GM23338 (cell line): ENCODE results near the gene HYAL2. TPM values are rescaled to one million over a fixed set of nuclear protein-coding genes. Genes with fewer than 3 reads are reported as not detected.

ENCODE experiments used
- ATAC-seq: fragments of 200-7000 bp; cut with Tn5 transposase; 3 replicates; pipeline ENCODE4 v1.9.1; 2020
- DNase-seq: peaks from one replicate; pipeline ENCODE4 v3.0.0-alpha.2; 2015; ENCODE audit warnings: low spot score
- H2AFZ ChIP-seq: fragments of 200-600 bp; sonication (generic); 2 replicates; pipeline ENCODE4 v1.8.0; 2016; ENCODE audit warnings: antibody characterized with exemption, mild to moderate bottlenecking, moderate library complexity
- H3F3A ChIP-seq: fragments of 200-600 bp; sonication (generic); replicated peaks from 2 replicates; pipeline ENCODE4 v1.8.0; 2017; ENCODE audit warnings: antibody characterized with exemption, mixed run types, low read depth
- H3K27ac ChIP-seq: fragments of 200-600 bp; sonication (generic); 2 replicates; pipeline ENCODE4 v1.6.1; 2016; ENCODE audit warnings: low read depth
- H3K27me3 ChIP-seq: fragments of 200-600 bp; sonication (generic); 2 replicates; pipeline ENCODE4 v1.8.0; 2016; ENCODE audit warnings: mild to moderate bottlenecking, mixed run types, moderate library complexity; ENCODE audit not compliant: insufficient read depth
- H3K36me3 ChIP-seq: fragments of 200-600 bp; sonication (generic); 2 replicates; pipeline ENCODE4 v1.8.0; 2016; ENCODE audit warnings: mild to moderate bottlenecking; ENCODE audit not compliant: insufficient read depth
- H3K4me1 ChIP-seq: fragments of 200-600 bp; sonication (generic); 2 replicates; pipeline ENCODE4 v1.8.0; 2016; ENCODE audit warnings: mild to moderate bottlenecking, moderate library complexity; ENCODE audit not compliant: insufficient read depth
- H3K4me2 ChIP-seq: fragments of 200-600 bp; sonication (generic); 2 replicates; pipeline ENCODE4 v1.7.1; 2017; ENCODE audit warnings: mixed run types
- H3K4me3 ChIP-seq: fragments of 200-600 bp; sonication (generic); 2 replicates; pipeline ENCODE4 v1.6.1; 2016; ENCODE audit warnings: mixed run types
- H3K79me2 ChIP-seq: fragments of 200-600 bp; sonication (generic); replicated peaks from 2 replicates; pipeline ENCODE4 v1.8.0; 2017; ENCODE audit warnings: mild to moderate bottlenecking; ENCODE audit not compliant: insufficient read depth
- H3K9me2 ChIP-seq: fragments of 200-600 bp; sonication (generic); 2 replicates; pipeline ENCODE4 v1.8.0; 2017; ENCODE audit not compliant: insufficient read depth
- H4K20me1 ChIP-seq: fragments of 200-600 bp; sonication (generic); replicated peaks from 2 replicates; pipeline ENCODE4 v1.8.0; 2017; ENCODE audit warnings: mild to moderate bottlenecking; ENCODE audit not compliant: insufficient read depth
- H3K27ac Mint-ChIP-seq: 2 replicates; pipeline ENCODE4 v1.8.0; 2020; ENCODE audit warnings: inconsistent platforms, mild to moderate bottlenecking, moderate library complexity, mixed read lengths
- H3K27me3 Mint-ChIP-seq: 3 replicates; pipeline ENCODE4 v1.8.0; 2022; ENCODE audit warnings: low read depth, mild to moderate bottlenecking, moderate library complexity, mixed read lengths, inconsistent platforms; ENCODE audit not compliant: insufficient read depth, poor library complexity
- H3K36me3 Mint-ChIP-seq: 3 replicates; pipeline ENCODE4 v1.8.0; 2021; ENCODE audit warnings: low read depth, mild to moderate bottlenecking, inconsistent platforms, moderate library complexity, mixed read lengths
- H3K4me1 Mint-ChIP-seq: 3 replicates; pipeline ENCODE4 v1.8.0; 2020; ENCODE audit warnings: mild to moderate bottlenecking, inconsistent platforms, mixed read lengths
- H3K4me3 Mint-ChIP-seq: 3 replicates; pipeline ENCODE4 v1.8.0; 2021; ENCODE audit warnings: moderate library complexity, mild to moderate bottlenecking, inconsistent platforms, mixed read lengths
- H3K9me3 Mint-ChIP-seq: 3 replicates; pipeline ENCODE4 v1.8.0; 2020; ENCODE audit warnings: moderate library complexity, mild to moderate bottlenecking, inconsistent platforms, mixed read lengths
- EZH2 ChIP-seq: fragments of 200-600 bp; sonication (generic); IDR thresholded peaks from one replicate; pipeline ENCODE4 v1.8.0; 2017; ENCODE audit warnings: antibody characterized with exemption, mild to moderate bottlenecking, low read depth; ENCODE audit not compliant: unreplicated experiment
- EZH2phosphoT487 ChIP-seq: fragments of 200-600 bp; sonication (generic); IDR thresholded peaks from one replicate; pipeline ENCODE4 v1.8.1; 2018; ENCODE audit warnings: antibody characterized with exemption; ENCODE audit not compliant: unreplicated experiment
- JUNB ChIP-seq: IDR thresholded peaks from one replicate; pipeline ENCODE4 v1.6.1; 2016; ENCODE audit warnings: antibody characterized with exemption; ENCODE audit not compliant: unreplicated experiment
- NANOG ChIP-seq: IDR thresholded peaks from 2 replicates; pipeline ENCODE4 v1.6.1; 2016; ENCODE audit warnings: antibody characterized with exemption, borderline replicate concordance
- STAT1 ChIP-seq: IDR thresholded peaks from one replicate; pipeline ENCODE4 v1.6.1; 2016; ENCODE audit warnings: antibody characterized with exemption; ENCODE audit not compliant: unreplicated experiment
- ZNF114 ChIP-seq: fragments of 250-450 bp; sonication (Bioruptor Pico); IDR thresholded peaks from 2 replicates; pipeline ENCODE4 v1.5.0; 2020; ENCODE audit warnings: mild to moderate bottlenecking, moderate library complexity
- polyA plus RNA-seq: library from polyadenylated mRNA; unstranded; fragments of >200 nt; fragmentation: Nextera tagmentation; extraction: Ambion mirVana; gene quantifications from 2 replicates; pipeline ENCODE4 v1.2.1, GENCODE V29; 2016
- total RNA-seq: library from RNA; depleted of rRNA; stranded (reverse); fragments of >200 nt; shearing (Covaris generic); gene quantifications from 2 replicates; pipeline ENCODE4 v1.2.3, GENCODE V29; 2014
- TF ChIP-seq, protein P1 (sequence below): IDR thresholded peaks from 2 replicates; pipeline ENCODE4 v1.6.1; 2016; ENCODE audit warnings: antibody characterized with exemption
- TF ChIP-seq, protein P2 (sequence below), 2 experiments: fragments of 200-600 bp in 1 of 2; sonication (generic) in 1 of 2; conservative IDR thresholded peaks; 2 replicates each; pipeline versions ENCODE4 v1.5.1 to v1.6.1; 2016 to 2017; ENCODE audit warnings: antibody characterized with exemption in 2 of 2, low read depth in 2 of 2, mild to moderate bottlenecking in 2 of 2, moderate library complexity in 1 of 2
- TF ChIP-seq, protein P3 (sequence below): IDR thresholded peaks from one replicate; pipeline ENCODE4 v1.6.1; 2018; ENCODE audit warnings: antibody characterized with exemption; ENCODE audit not compliant: unreplicated experiment

HYAL2 gene
- total and polyA plus RNA-seq, 2 experiments from 2014 or later: 28.9 to 74.3 TPM

DNA sequence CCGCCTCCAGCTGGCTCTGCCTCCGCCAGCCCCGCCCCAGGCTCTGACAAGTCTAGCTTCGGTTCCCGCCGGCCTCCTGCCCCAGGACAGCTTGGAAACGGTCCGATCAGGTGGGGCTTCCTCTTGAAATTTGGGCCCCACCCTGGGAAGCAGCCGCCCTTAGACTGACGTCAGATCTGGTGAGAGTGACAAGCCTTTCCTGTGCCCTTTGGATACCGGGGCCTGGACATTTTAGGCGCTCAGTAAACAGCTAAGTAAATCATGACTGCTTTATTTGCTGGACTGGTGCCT lies 23.0 kb downstream of the HYAL2 start:
- DNase-seq (no peak), ATAC-seq (no peak; the same call in 2 of the 3 replicates)
- no peak for TF ChIP-seq EZH2
- no peak for TF ChIP-seq NANOG
- TF ChIP-seq JUNB: no peak
- TF ChIP-seq, protein P1, sequence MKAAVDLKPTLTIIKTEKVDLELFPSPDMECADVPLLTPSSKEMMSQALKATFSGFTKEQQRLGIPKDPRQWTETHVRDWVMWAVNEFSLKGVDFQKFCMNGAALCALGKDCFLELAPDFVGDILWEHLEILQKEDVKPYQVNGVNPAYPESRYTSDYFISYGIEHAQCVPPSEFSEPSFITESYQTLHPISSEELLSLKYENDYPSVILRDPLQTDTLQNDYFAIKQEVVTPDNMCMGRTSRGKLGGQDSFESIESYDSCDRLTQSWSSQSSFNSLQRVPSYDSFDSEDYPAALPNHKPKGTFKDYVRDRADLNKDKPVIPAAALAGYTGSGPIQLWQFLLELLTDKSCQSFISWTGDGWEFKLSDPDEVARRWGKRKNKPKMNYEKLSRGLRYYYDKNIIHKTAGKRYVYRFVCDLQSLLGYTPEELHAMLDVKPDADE: no peak
- TF ChIP-seq, protein P2, sequence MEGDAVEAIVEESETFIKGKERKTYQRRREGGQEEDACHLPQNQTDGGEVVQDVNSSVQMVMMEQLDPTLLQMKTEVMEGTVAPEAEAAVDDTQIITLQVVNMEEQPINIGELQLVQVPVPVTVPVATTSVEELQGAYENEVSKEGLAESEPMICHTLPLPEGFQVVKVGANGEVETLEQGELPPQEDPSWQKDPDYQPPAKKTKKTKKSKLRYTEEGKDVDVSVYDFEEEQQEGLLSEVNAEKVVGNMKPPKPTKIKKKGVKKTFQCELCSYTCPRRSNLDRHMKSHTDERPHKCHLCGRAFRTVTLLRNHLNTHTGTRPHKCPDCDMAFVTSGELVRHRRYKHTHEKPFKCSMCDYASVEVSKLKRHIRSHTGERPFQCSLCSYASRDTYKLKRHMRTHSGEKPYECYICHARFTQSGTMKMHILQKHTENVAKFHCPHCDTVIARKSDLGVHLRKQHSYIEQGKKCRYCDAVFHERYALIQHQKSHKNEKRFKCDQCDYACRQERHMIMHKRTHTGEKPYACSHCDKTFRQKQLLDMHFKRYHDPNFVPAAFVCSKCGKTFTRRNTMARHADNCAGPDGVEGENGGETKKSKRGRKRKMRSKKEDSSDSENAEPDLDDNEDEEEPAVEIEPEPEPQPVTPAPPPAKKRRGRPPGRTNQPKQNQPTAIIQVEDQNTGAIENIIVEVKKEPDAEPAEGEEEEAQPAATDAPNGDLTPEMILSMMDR (conservative IDR thresholded peaks at IDR 0.05; ENCODE audit: low read depth in 2 of 2): no peak
- no peak for TF ChIP-seq STAT1
- TF ChIP-seq ZNF114 (CRISPR knock-in tag): no peak
- TF ChIP-seq, protein P3, sequence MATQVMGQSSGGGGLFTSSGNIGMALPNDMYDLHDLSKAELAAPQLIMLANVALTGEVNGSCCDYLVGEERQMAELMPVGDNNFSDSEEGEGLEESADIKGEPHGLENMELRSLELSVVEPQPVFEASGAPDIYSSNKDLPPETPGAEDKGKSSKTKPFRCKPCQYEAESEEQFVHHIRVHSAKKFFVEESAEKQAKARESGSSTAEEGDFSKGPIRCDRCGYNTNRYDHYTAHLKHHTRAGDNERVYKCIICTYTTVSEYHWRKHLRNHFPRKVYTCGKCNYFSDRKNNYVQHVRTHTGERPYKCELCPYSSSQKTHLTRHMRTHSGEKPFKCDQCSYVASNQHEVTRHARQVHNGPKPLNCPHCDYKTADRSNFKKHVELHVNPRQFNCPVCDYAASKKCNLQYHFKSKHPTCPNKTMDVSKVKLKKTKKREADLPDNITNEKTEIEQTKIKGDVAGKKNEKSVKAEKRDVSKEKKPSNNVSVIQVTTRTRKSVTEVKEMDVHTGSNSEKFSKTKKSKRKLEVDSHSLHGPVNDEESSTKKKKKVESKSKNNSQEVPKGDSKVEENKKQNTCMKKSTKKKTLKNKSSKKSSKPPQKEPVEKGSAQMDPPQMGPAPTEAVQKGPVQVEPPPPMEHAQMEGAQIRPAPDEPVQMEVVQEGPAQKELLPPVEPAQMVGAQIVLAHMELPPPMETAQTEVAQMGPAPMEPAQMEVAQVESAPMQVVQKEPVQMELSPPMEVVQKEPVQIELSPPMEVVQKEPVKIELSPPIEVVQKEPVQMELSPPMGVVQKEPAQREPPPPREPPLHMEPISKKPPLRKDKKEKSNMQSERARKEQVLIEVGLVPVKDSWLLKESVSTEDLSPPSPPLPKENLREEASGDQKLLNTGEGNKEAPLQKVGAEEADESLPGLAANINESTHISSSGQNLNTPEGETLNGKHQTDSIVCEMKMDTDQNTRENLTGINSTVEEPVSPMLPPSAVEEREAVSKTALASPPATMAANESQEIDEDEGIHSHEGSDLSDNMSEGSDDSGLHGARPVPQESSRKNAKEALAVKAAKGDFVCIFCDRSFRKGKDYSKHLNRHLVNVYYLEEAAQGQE: no peak
- no peak for TF ChIP-seq EZH2phosphoT487
- Mint-ChIP-seq H3K36me3 (0 out of 3 replicates have a peak, but pooled peaks cover under 1% of the 10 kb centered on the region), H3K4me1 (peaks cover 22% of the 10 kb centered on the region), H3K27me3 (peaks cover 23% of the 10 kb centered on the region), H3K9me3 (peaks cover 1% of the 10 kb centered on the region; the same call in 1 of the 3 replicates), H3K27ac (peak overlapping the region; percentile 48; the same call in 1 of the 2 replicates), H3K4me3 (peak overlapping the region; percentile 98)
- peak overlapping the region; percentile 44; the same call in 1 of the 2 replicates for H2AFZ ChIP-seq
- H3K27ac ChIP-seq: peak overlapping the region; percentile 56; the same call in 1 of the 2 replicates
- H3K9me2 ChIP-seq: no peaks in the 10 kb centered on the region
- H3K4me1 ChIP-seq: peaks cover 25% of the 10 kb centered on the region
- H3K79me2 ChIP-seq: no peaks in the 10 kb centered on the region
- no peaks in the 10 kb centered on the region for H3K36me3 ChIP-seq
- H3K4me3 ChIP-seq: peak overlapping the region; percentile 49
- H3K4me2 ChIP-seq: peak overlapping the region; percentile 77
- H4K20me1 ChIP-seq: no peaks in the 10 kb centered on the region
- H3K27me3 ChIP-seq: no peaks in the 10 kb centered on the region
- peaks cover 17% of the 10 kb centered on the region for H3F3A ChIP-seq
